C4-2B (cell line): ENCODE results near the gene ARHGAP31.

ENCODE experiments used
- CTCF ChIP-seq: fragments of 450-650 bp; conservative IDR thresholded peaks from 2 replicates; pipeline ENCODE4 v1.5.1; 2017; ENCODE audit warnings: mild to moderate bottlenecking
- ZFX ChIP-seq: fragments of 450-650 bp; IDR thresholded peaks from 2 replicates; pipeline ENCODE4 v1.6.1; 2017

GRCh38 chr3:119276680-119277079 lies 17.5 kb upstream of the ARHGAP31 start:
- TF ChIP-seq CTCF (no peak), ZFX (no peak)
